Muscle layer of duodenum (tissue), 2 donors: ENCODE measurements around the gene MOB3B.
A peak's percentile ranks its signal among the peaks of the same experiment; 100 is the strongest.

Experiments used
- H3K27ac ChIP-seq: one replicate; pipeline ENCODE4 v1.7.0; 2013; ENCODE audit warnings: mild to moderate bottlenecking, low read length
- H3K27me3 ChIP-seq: one replicate; pipeline ENCODE4 v1.7.0; 2013; ENCODE audit warnings: low read depth, mild to moderate bottlenecking, control low read depth, low read length
- H3K36me3 ChIP-seq, 2 donors: one replicate each; pipeline ENCODE4 v1.7.0; 2013; ENCODE audit warnings: low read length in 2 of 2, control low read depth in 1 of 2, mild to moderate bottlenecking in 1 of 2; ENCODE audit not compliant: insufficient read depth in 2 of 2, control insufficient read depth in 1 of 2
- H3K4me1 ChIP-seq, 2 donors: one replicate each; pipeline ENCODE4 v1.7.0; 2013; ENCODE audit warnings: low read length in 2 of 2, mild to moderate bottlenecking in 2 of 2, control low read depth in 1 of 2, moderate library complexity in 1 of 2; ENCODE audit not compliant: insufficient read depth in 2 of 2, control insufficient read depth in 1 of 2
- H3K4me3 ChIP-seq, 2 donors: one replicate each; pipeline ENCODE4 v1.7.0; 2013; ENCODE audit warnings: low read length in 2 of 2, low read depth in 1 of 2, mild to moderate bottlenecking in 1 of 2
- H3K9me3 ChIP-seq, 2 donors: one replicate each; pipeline ENCODE4 v1.7.0; 2013; ENCODE audit warnings: low read length in 2 of 2, control low read depth in 1 of 2, mild to moderate bottlenecking in 1 of 2; ENCODE audit not compliant: control insufficient read depth in 1 of 2
- donor health status: healthy.

The MOB3B gene

DNA sequence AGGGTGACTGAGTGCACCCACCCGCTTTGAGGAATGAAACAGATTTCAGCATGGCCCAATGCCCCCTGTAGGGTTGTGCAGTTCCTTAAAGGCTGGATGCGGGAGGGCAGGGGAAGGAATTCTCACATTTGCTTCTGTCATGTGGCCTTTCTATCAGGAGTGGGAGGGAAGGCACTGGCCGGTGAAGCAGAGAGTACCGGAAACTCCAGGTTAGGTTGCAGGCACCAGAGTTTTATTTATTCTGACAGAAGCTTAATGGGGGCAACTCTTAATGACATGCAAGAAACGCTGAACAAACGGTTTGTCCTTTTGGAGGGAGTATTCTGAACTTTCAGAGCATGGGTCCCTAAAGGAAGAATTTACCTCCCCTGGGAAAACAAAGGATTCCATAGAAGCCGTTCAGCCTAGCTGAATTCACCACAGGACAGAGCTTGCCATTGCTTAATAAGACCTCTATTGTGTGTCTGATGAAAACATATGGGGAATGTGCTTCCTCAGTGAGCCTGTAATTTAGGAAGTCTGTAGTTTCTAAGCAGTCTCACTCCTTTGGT lies 188.6 kb downstream of the MOB3B start:
- no peaks in the 10 kb centered on the region for H3K9me3 ChIP-seq
- H3K36me3 ChIP-seq = no peaks in the 10 kb centered on the region
- H3K27ac ChIP-seq = no peak overlapping the region
- H3K27me3 ChIP-seq = no peaks in the 10 kb centered on the region
- peaks cover 23 to 29% of the 10 kb centered on the region in 2 donors for H3K4me1 ChIP-seq
- H3K4me3 ChIP-seq = no peak overlapping the region

- Histone ChIP-seq H3K4me1 (peaks cover 23 to 29% of the 10 kb centered on the region in 2 donors), H3K27me3 (no peaks in the 10 kb centered on the region), H3K36me3 (no peaks in the 10 kb centered on the region), H3K9me3 (no peaks in the 10 kb centered on the region), H3K27ac (no peak overlapping the region), H3K4me3 (no peak overlapping the region)
These were observed 189.3 kb downstream of the MOB3B start for GRCh38 chr9:27340285-27340674.

DNA sequence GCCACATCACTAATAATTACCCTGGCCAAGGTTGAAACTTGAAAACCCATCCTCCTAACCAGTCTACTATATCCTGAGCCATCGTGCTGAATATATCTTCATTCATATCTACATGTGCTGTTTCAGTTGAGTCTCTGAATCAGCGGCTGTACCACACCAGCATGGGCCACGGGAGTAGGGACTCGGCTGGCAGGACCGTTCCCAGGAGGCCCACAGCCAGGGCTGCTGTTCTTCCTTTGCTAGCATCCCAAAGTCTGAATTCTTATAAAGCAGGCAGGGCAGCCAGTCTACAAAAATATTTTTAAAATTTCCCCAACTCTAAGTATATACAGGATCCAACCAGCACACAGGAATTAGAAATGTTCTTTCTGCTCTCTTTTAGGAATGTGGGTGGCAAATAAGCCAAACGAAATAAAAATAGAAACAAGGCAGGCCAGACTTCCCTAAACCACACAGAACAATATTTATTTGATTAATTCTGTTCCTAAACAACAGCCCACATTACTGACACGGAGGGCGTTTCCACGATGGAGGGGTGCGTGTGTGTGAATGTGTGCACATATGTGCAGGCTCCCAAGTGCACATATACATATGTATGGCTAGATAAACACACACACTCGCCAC lies 189.8 kb downstream of the MOB3B start:
- Histone ChIP-seq H3K27ac (peak overlapping the region; percentile 43), H3K4me1 (peaks cover 23 to 29% of the 10 kb centered on the region in 2 donors), H3K4me3 (no peak overlapping the region), H3K36me3 (no peaks in the 10 kb centered on the region), H3K9me3 (no peaks in the 10 kb centered on the region), H3K27me3 (no peaks in the 10 kb centered on the region)

- Histone ChIP-seq H3K27me3 (no peaks in the 10 kb centered on the region), H3K4me3 (no peak overlapping the region), H3K36me3 (no peaks in the 10 kb centered on the region), H3K9me3 (no peaks in the 10 kb centered on the region), H3K27ac (peak overlapping the region; percentile 48), H3K4me1 (peaks cover 26 to 33% of the 10 kb centered on the region in 2 donors)
These were observed 191.1 kb downstream of the MOB3B start for GRCh38 chr9:27338527-27338903.

DNA sequence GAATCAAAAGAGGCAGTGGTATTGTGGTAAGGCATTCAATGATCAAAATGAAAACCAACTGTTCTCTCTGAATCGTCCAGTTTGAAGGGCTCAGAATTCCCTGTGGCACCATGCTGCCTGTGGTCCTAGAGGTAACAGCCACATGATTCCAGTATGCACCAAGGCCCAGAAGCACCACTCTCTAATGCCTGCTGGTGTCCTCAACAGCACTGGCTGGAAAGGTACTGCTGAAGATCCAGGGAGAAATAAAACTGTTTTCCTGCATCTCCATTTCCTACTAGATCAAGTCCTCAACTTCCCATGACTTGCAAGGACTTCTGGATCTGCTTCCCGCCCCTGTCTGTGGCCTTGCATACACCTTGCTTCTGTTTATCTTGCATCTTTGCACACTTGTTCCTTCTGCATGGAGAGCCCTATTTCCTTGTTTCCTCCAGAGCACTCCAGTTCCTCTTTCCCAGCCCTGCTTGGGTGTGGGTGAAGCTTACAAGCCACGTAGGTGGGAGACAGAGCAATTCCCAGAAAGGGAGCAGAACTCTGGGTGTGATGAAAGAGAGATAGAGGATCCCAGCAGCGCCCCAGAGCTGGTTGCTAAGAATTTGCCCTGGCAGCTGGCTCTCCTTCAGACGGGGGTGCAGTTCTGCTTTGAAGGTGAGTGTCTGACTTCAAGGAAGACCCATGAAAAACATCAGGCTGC lies 191.6 kb downstream of the MOB3B start:
- H3K27ac ChIP-seq = peak overlapping the region; percentile 48
- no peaks in the 10 kb centered on the region for H3K36me3 ChIP-seq
- H3K4me3 ChIP-seq = no peak overlapping the region
- no peaks in the 10 kb centered on the region for H3K27me3 ChIP-seq
- H3K9me3 ChIP-seq = no peaks in the 10 kb centered on the region
- H3K4me1 ChIP-seq = peaks cover 28 to 36% of the 10 kb centered on the region in 2 donors

DNA sequence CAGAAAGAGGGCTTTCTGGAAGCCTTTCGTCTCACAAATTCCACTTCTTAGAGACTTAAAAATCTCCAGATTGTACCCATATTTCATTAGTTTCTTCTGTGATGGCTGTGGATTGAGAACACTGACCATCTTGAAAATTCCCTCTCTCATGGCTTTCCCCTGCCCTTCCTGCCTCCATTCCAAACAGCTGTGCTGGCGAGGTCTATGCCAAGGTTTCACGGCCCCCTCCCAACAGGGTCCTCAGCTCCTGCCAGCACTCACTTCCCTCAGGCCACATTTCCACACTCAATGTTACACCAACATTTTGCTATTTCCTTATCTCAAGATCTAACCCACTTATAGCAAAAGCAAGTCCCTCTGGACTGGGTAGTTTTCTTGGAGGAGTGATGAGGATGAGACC lies 192.4 kb downstream of the MOB3B start:
- Histone ChIP-seq H3K4me3 (no peak overlapping the region), H3K27ac (no peak overlapping the region)

DNA sequence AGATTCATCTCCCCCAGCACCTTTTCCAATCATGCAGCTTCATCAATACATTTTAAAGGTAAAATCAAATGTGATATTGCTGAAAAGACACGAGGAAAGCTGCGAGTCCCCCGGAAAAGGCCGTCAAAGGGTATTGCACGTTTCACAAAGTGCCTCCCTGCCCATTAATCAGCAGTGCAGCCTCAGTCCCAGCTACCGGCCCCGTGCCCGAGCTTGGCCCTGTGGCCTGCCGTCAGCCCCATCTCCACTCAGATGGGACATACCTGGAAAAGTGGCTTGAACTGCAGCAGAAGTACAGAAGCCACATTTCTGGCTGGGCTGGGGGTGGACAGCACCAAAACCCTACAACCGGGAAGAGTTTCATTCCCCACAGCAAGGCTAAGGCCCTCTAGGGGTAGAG lies 192.8 kb downstream of the MOB3B start:
- Histone ChIP-seq H3K4me3 (no peak overlapping the region), H3K27me3 (no peaks in the 10 kb centered on the region), H3K36me3 (no peaks in the 10 kb centered on the region), H3K27ac (no peak overlapping the region), H3K9me3 (no peaks in the 10 kb centered on the region), H3K4me1 (peaks cover 28 to 30% of the 10 kb centered on the region in 2 donors)

More for the DNA sequence above, 192.4 kb downstream of the MOB3B start:
- Histone ChIP-seq H3K4me1 (peaks cover 28 to 34% of the 10 kb centered on the region in 2 donors), H3K36me3 (no peaks in the 10 kb centered on the region), H3K27me3 (no peaks in the 10 kb centered on the region), H3K9me3 (no peaks in the 10 kb centered on the region)

DNA sequence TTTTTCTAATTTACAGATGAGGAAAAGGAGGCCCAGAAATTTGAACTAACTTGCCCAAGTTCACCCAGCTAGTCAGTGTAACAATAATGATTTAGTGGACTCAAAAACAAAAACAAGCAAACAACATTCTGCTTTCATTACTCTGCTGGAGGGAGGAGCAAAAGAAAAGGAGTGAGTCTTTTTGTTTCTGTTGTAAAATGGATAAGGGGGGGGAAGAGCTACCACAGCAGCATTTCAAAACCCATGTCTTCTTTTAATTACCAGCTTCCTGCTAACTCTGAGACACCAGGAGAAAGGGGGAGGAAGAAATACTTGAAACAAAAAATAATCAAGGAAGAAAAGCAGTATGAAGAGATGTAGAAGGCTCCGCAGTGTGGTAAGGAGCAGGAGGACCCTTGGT lies 193.5 kb downstream of the MOB3B start:
- no peaks in the 10 kb centered on the region for H3K36me3 ChIP-seq
- H3K27ac ChIP-seq = no peak overlapping the region
- no peaks in the 10 kb centered on the region for H3K9me3 ChIP-seq
- H3K4me3 ChIP-seq = no peak overlapping the region
- no peaks in the 10 kb centered on the region for H3K27me3 ChIP-seq
- peaks cover 24 to 25% of the 10 kb centered on the region in 2 donors for H3K4me1 ChIP-seq

DNA sequence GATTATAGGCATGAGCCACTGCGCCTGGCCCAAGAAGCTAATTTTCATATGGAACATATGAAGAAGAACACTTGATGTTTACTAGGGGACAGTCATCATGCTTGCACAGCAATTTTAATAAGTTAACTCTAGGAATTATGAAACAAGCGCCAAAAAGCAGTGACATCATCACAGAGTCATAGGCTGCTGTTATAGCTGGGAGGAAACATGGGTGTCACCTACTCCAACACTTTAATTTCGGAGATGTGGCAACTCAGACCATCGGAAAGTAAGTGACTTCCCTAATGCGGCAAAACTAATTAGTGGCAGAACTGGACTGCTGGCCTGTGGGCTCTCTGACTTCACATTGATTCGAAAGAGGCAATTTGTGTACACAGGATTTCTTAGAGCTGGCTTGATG lies 194.5 kb downstream of the MOB3B start:
- H3K4me1 ChIP-seq = peaks cover 14 to 21% of the 10 kb centered on the region in 2 donors
- H3K4me3 ChIP-seq = no peak overlapping the region
- H3K27me3 ChIP-seq = no peaks in the 10 kb centered on the region
- H3K9me3 ChIP-seq = no peaks in the 10 kb centered on the region
- no peak overlapping the region for H3K27ac ChIP-seq
- no peaks in the 10 kb centered on the region for H3K36me3 ChIP-seq

GRCh38 chr9:27333241-27334052 lies 196.2 kb downstream of the MOB3B start:
- H3K27me3 ChIP-seq = no peaks in the 10 kb centered on the region
- no peak overlapping the region for H3K27ac ChIP-seq
- H3K9me3 ChIP-seq = no peaks in the 10 kb centered on the region
- H3K36me3 ChIP-seq = no peaks in the 10 kb centered on the region
- H3K4me1 ChIP-seq = peaks cover 7 to 13% of the 10 kb centered on the region in 2 donors
- H3K4me3 ChIP-seq = no peak overlapping the region

DNA sequence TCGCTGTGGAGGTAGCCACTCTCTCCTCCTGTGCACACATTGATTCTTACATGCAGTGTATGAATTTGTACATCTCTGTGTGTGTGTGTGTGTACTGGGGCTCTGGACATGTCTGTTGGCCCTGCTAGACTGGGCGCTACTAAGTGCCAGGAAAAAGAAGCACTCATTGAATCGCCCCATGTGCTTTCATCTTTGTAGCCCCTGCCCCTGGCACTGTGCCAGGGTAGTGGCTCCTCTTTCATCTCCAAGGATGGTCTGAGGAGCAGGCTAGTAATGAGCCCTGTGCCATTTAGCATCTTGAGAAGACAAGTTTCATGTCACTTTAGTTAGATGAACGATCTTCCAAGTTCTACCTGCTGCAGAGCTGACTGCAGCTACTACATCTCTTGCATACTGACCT lies 198.2 kb downstream of the MOB3B start:
- H3K4me3 ChIP-seq = no peak overlapping the region
- H3K4me1 ChIP-seq = peaks cover 5 to 7% of the 10 kb centered on the region in 2 donors
- no peaks in the 10 kb centered on the region for H3K36me3 ChIP-seq
- H3K9me3 ChIP-seq = no peaks in the 10 kb centered on the region
- no peak overlapping the region for H3K27ac ChIP-seq
- no peaks in the 10 kb centered on the region for H3K27me3 ChIP-seq
